ENCODE measurements around the gene NPTX2.

Gene NPTX2

GRCh38 chr7:98655611-98656010 is 38.5 kb downstream of the NPTX2 start:
- DNase-seq = no peak

GRCh38 chr7:98656899-98657298 is 39.8 kb downstream of the NPTX2 start:
- DNase-seq = no peak

GRCh38 chr7:98657736-98658135 is 40.7 kb downstream of the NPTX2 start:
- no peak for DNase-seq

- DNase-seq = no peak
These were observed 42.7 kb downstream of the NPTX2 start for GRCh38 chr7:98659756-98660155.

DNA sequence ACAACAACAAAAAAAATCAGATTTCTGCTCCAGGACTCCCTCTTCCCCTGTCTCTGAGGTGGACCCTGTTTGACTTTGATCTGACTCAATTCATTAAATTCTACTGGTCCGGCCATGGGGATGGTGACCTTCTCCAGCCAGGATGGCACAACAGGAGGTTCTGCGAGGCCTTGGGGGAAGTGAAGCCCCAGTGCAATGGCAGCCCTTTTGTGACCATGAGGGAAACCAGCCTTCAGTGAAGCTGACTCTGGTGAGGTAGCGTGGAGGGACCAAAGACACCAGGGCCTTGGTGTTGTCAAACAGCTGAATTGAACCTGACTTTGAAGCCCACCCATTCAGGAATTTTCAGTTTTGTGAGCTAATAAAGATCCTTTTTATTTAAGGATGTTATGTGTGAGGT is 44.5 kb downstream of the NPTX2 start:
- DNase-seq = no peak

- DNase-seq = no peak
These were observed 45.2 kb downstream of the NPTX2 start for GRCh38 chr7:98662289-98662688.

DNA sequence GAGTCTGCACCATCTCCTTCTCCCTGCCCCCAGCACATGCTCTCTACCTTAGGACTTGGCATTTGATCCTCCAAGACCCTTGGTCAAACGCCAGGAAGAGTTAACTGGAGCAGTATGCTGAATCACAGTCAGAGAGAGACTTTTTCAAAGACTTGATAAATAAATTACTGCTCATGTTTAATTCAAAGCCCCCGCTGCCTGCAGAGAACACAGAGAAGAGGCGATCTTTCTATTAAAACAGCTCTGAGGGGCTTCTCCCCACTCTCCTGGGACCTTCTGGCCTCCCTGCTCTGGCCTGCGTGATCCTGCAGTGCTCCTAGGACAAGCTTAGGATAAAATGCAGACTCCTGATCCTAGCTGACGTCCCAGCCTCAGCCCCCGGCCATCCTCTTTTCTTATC is 47.8 kb downstream of the NPTX2 start:
- no peak for DNase-seq

DNA sequence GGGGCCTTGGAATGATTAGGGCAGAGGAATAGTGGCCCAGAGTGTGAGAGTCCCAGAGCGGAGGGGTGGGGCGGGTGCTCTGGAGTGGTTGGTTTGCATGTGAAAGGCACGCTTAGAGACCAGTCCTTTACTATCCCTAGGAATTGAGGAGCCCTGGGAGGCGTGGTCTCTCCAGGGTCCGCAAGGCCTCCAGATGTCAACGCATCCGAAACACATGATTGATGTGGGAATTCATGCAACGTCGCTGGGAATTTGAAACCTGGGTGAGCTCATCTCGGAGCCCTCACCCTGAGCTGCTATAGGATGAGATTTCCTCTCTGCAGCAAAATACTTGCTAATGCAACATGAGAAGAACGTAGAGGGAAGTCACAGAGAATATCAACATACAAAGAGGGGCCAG is 51.2 kb downstream of the NPTX2 start:
- no peak for DNase-seq

- DNase-seq = no peak
These were observed 52.4 kb downstream of the NPTX2 start for GRCh38 chr7:98669329-98670000.

DNA sequence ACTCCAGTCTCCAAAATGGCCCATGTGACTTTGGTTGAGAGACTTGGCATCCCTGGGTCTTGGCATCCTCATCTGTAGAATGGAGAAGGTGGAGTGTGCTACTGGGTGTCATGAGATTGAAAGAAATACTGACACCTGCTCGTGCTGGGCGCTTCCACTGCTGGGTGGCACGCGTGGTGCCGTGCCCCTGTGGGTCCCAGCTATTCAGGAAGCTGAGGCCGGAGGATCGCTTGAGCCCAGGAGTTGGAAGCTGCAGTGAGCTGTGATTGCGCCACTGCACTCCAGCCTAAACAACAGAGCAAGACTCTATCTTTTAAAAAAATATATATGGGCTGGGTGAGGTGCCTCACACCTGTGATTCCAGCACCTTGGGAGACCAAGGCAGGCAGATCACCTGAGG is 53.1 kb downstream of the NPTX2 start:
- DNase-seq = no peak

- DNase-seq = no peak
These were observed 54.7 kb downstream of the NPTX2 start for GRCh38 chr7:98671733-98672331.

DNA sequence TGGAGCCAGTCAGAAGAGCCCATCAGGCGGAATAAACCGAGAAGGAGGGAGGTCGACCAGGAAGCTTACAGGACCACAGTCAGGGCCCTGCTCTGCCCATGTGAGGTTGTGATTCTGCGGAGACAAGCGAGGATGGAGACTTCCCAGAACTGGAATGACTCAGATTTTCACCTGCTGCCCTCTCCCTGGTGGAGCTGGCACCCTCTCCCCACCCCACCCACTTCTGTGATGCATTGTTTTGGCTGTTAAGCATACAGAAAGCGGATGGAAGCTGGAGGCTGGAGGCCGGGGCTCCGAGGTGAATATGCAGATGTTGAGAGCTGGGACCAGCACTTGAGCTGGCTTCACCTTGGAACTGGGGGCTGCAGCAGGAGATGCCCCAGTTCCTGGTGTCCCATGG is 57.4 kb downstream of the NPTX2 start:
- no peak for DNase-seq

DNA sequence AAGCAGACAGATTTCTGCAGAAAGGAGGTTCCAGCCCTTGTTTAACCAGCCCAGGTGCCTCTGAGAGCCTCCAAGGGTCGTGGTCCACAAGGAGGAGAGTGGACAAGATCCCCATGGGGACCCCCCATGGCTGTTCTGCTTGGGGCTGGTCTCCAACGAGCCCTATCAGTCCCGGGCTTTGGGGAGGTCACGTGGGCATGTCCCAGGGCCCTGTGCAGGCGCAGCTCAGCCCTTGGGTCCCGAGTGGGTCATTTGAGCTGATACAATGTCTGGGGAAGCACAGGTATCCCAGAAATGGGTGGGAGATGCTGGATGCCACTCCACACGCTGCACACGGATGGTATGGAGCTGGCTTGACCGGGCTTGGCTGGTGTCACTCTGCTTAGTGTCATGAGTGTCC is 57.8 kb downstream of the NPTX2 start:
- no peak for DNase-seq

DNA sequence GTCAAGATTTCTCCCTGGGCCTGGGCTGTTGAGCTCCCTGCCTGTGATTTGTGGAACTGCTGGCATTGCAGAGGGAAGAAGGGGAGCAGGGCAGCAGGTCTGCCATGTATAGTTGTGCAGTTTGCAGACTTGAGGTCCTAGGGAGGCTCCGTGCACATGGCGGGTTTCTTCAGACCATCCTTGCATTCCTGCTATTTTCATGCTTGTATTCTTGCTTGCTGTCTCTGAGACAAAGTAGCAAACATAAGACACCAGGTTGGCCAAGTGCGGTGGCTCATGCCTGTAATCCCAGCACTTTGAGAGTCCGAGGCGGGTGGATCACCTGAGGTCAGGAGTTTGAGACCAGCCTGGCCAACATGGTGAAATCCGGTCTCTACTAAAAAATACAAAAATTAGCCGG is 61.1 kb downstream of the NPTX2 start:
- DNase-seq = no peak
